Adrenal gland (tissue), 12 donors: ENCODE data around the gene FGF21. TPM values are rescaled to one million over a fixed set of nuclear protein-coding genes. Genes with fewer than 3 reads are reported as not detected.

ENCODE experiments used
- DNase-seq, 7 donors: peaks; one replicate each; pipeline ENCODE4 v3.0.0-alpha.2; 2019 to 2020
- H3K27ac ChIP-seq, 5 donors: fragments of 200-600 bp; sonication (generic) in 4 of 5; 1 replicate in 3 of 5; 2 replicates in 2 of 5; pipeline versions ENCODE4 v1.5.1 to v1.8.0; 2016 to 2020; ENCODE audit warnings: mild to moderate bottlenecking in 1 of 5
- H3K27me3 ChIP-seq: fragments of 200-600 bp; 2 replicates; pipeline ENCODE4 v1.8.0; 2021
- H3K36me3 ChIP-seq, 2 donors: fragments of 200-600 bp; replicated peaks in 1 of 2; 1 replicate in 1 of 2; 2 replicates in 1 of 2; pipeline versions ENCODE4 v1.5.1 to v1.8.0; 2018 to 2022
- H3K4me1 ChIP-seq, 2 donors: fragments of 200-600 bp; replicated peaks in 1 of 2; 1 replicate in 1 of 2; 2 replicates in 1 of 2; pipeline versions ENCODE4 v1.5.1 to v1.8.0; 2018 to 2021
- H3K4me3 ChIP-seq, 4 donors: fragments of 200-600 bp; sonication (generic) in 3 of 4; one replicate each; pipeline ENCODE4 v1.5.1; 2016 to 2018
- H3K9me3 ChIP-seq, 3 donors: fragments of 200-600 bp; sonication (generic) in 1 of 3; replicated peaks in 1 of 3; 1 replicate in 2 of 3; 2 replicates in 1 of 3; pipeline versions ENCODE4 v1.5.1 to v1.8.0; 2016 to 2021
- POLR2A ChIP-seq, 2 donors: fragments of 450-650 bp; IDR thresholded peaks; one replicate each; pipeline ENCODE4 v1.6.1; 2017; ENCODE audit warnings: antibody characterized with exemption in 2 of 2, mild to moderate bottlenecking in 2 of 2, moderate library complexity in 1 of 2
- WGBS, 4 donors: extraction: QIAGEN DNeasy Blood & Tissue Kit in 2 of 4; methylation state at CpG; one replicate each; pipeline versions ENCODE4 v1.1.5 to v1.1.7; 2013 to 2017; 5-methylcytosine and 5-hydroxymethylcytosine counted together
- intact Hi-C, 2 donors: fragments of 100-400 bp; cut with DNase I; formaldehyde crosslinking; loops; one replicate each; pipeline versions ENCODE4 v1.14.1 to v1.15.0; 2022 to 2023
- polyA plus RNA-seq, 3 donors: library from polyadenylated mRNA; stranded (reverse); fragments of 200-250 nt in 2 of 3; fragments of 350-450 nt in 1 of 3; fragmentation: Illumina TruSeq in 1 of 3; extraction: RNeasy Lipid Tissue Mini Kit (QIAGEN cat#74804) in 1 of 3; gene quantifications; one replicate each; pipeline ENCODE4 v1.2.3, GENCODE V29; 2013 to 2014
- total RNA-seq, 9 donors: library from RNA; depleted of rRNA in 4 of 9; stranded (reverse); fragments of >200 nt in 4 of 9; fragments of 120-200 nt in 1 of 9; fragmentation: NEBNext Ultra II Directional in 1 of 9; extraction: Animal tissue kit (Norgen Biotek cat#: 25700) in 1 of 9; gene quantifications; one replicate each; pipeline versions ENCODE4 v1.1.0 to v1.2.4, GENCODE V29; 2013 to 2023
- TF ChIP-seq, protein P1 (sequence below), 6 experiments: fragments of 450-650 bp in 4 of 6; fragments of 200-600 bp in 2 of 6; sonication (generic) in 1 of 6; IDR thresholded peaks; 1 replicate in 5 of 6; 2 replicates in 1 of 6; pipeline versions ENCODE4 v1.5.1 to v1.8.0; 2016 to 2021; ENCODE audit warnings: antibody characterized with exemption in 6 of 6, mild to moderate bottlenecking in 2 of 6, moderate library complexity in 1 of 6
- donor health status: healthy with polysubstance abuse.
- donor health status: Bipolar disorder and iron deficiency.
- donor health status: DM: yes; HTN: yes; CAD: no.
- donor health status: DM: no; HTN: no; CAD: no.
- donor health status: DM: no; HTN: no; CAD: no.
- donor health status: DM: yes; HTN: yes; CAD: no.

Gene FGF21
- total and polyA plus RNA-seq, 12 donors: not detected

DNA sequence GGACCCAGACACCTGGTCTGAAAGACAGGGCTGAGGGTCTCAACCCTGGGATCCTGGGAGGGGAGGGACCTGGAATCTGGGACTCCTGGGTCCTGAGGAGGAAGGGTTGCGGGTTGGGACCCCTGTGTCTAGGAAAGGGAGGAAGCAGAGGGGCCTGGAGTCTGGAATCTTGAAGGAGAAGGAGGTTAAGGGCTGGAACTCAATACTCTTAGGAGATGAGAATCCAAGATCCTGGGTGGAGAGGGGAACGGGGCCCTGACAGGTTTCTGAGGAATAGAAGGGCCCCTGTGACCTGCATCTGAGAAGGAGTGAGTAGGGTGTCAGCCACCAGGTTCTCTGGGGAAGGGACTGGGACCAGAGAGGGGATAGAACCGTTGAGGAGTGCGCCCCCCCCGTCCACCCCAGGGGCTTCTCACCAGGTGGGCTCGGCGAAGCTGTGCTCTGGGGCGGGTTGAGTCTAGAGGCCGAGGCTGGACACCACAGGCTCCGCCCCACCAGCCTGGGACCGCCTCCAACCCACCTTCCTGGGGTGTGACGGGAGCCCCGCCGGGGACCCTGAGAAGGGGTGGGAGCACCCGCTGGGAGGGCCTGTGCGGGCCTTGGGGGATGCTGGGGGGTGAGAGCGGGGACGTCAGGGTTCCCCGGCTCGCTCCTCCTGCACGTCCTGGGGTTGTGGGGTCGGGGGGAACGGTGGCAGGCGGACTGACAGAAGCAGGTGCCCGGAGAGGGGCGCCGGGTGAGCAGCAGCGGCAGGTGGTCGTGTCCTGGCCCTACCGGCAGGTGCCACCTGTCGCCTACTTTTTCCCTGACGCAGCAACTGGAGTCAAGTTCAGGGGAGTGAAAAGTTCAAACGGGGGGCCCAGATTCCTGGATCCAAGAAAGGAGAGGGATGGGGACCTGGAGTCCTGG lies 35.8 kb upstream of the FGF21 start, which contains the start of gene MAMSTR:
TSS of gene MAMSTR (minus strand) at position 463 of the 909 bp plus-strand sequence. CDS start 694 bp downstream, outside the sequence.
- WGBS, 4 donors: 36 to 46% (median 43%) methylated on average over 22 to 33 of the region's 33 CpGs
- Histone ChIP-seq H3K36me3 (no peaks in the 10 kb centered on the region), H3K4me3 (peak within 1 kb of the TSS in 2 of 4 donors; percentile 37 to 65), H3K4me1 (peaks cover 33 to 53% of the 10 kb centered on the region in 2 donors), H3K27ac (peak within 1 kb of the TSS; percentile 63 to 94 (median 90)), H3K27me3 (no peaks in the 10 kb centered on the region), H3K9me3 (no peaks in the 10 kb centered on the region)
- intact Hi-C loops: no loop called here
- TF ChIP-seq, protein P1, sequence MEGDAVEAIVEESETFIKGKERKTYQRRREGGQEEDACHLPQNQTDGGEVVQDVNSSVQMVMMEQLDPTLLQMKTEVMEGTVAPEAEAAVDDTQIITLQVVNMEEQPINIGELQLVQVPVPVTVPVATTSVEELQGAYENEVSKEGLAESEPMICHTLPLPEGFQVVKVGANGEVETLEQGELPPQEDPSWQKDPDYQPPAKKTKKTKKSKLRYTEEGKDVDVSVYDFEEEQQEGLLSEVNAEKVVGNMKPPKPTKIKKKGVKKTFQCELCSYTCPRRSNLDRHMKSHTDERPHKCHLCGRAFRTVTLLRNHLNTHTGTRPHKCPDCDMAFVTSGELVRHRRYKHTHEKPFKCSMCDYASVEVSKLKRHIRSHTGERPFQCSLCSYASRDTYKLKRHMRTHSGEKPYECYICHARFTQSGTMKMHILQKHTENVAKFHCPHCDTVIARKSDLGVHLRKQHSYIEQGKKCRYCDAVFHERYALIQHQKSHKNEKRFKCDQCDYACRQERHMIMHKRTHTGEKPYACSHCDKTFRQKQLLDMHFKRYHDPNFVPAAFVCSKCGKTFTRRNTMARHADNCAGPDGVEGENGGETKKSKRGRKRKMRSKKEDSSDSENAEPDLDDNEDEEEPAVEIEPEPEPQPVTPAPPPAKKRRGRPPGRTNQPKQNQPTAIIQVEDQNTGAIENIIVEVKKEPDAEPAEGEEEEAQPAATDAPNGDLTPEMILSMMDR (IDR thresholded peaks at IDR 0.05): no peak
- peak in 1 of 2 donors; percentile 51 for TF ChIP-seq POLR2A (IDR thresholded peaks at IDR 0.05)
- DNase-seq: peak; percentile 55 to 78 (median 71)

- H3K9me3 ChIP-seq: no peaks in the 10 kb centered on the region
- peak in 1 of 2 donors; percentile 78 for TF ChIP-seq POLR2A (IDR thresholded peaks at IDR 0.05)
- TF ChIP-seq, protein P1 (IDR thresholded peaks at IDR 0.05): no peak
- 8 to 25% (median 18%) methylated on average over 11 to 12 of the region's 12 CpGs for WGBS, 4 donors
- H3K4me3 ChIP-seq: peak overlapping the region in 2 of 4 donors; percentile 37 to 65
- no peaks in the 10 kb centered on the region for H3K27me3 ChIP-seq
- H3K4me1 ChIP-seq: peaks cover 31 to 52% of the 10 kb centered on the region in 2 donors
- no peaks in the 10 kb centered on the region for H3K36me3 ChIP-seq
- peak overlapping the region; percentile 63 to 94 (median 90) for H3K27ac ChIP-seq
- peak in 4 of 7 donors; percentile 78 to 86 (median 81) for DNase-seq
- intact Hi-C loops: no loop called here
Measured at GRCh38 chr19:48720251-48720612, 35.1 kb upstream of the FGF21 start.

DNA sequence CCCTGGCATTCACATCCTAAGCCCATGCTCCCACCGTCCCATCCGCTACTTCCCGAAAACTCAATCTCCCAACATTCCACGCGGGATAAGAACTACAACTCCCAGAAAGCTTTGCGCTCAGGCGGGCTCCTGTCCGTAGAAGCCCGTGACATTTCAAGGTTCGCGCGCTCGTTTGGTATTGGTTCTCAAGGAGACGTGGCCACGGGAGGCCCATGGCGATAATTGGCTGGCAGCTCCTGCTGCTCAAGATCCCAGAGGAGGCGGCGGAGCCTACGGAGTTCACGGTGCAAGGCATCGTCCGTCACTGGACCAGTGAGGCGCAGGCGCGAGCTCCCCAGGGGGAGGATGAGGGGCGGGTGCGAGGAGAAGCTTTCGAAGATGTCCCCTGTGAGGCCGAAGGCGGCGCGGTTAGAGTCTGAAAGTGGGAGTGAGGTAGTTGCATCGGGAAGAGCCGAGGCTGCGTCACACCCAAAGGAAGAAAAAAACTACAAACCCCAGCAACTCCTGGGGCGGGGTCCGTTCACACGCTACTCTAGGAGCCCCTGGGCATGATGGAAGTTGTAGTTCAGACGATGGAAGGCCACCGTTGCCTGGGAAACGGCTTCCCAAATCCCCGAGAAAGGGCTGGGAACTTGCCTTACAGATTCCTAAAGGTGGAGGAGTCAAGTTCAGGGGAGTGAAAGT lies 34.6 kb upstream of the FGF21 start:
- Histone ChIP-seq H3K27ac (peak overlapping the region; percentile 63 to 94 (median 90)), H3K4me1 (peaks cover 31 to 52% of the 10 kb centered on the region in 2 donors), H3K36me3 (no peaks in the 10 kb centered on the region), H3K27me3 (no peaks in the 10 kb centered on the region), H3K4me3 (peak overlapping the region in 3 of 4 donors; percentile 13 to 65 (median 18)), H3K9me3 (no peaks in the 10 kb centered on the region)
- intact Hi-C loops: no loop called here
- WGBS, 4 donors: 11 to 26% (median 14%) methylated on average over 24 to 42 of the region's 42 CpGs
- TF ChIP-seq, protein P1 (IDR thresholded peaks at IDR 0.05): peak in 1 of 6 experiments; percentile 6
- TF ChIP-seq POLR2A (IDR thresholded peaks at IDR 0.05): peak in 1 of 2 donors; percentile 44
- DNase-seq: peak; percentile 99 to 100 (median 100)

DNA sequence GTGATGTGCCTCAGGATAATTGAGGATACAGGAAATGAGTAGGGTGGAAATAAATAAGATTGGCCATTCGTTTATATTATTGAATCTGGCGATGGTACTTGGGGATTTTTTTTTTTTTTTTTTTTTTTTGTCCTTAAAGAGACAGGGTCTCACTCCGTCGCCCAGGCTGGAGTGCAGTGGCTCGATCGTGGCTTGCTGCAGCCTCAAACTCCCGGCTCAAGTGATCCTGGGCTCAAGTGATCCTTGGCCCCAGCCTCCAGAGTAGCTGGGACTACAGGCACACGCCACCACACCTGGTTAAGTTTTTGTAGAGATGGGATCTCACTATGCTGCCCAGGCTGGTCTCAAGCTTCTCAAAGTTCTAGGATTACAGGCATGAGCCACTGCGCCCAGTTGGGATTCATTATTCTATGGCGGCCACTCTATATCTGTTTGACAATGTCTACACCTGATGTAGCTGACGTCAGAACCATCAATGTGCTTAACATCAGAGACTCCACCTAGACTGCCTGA lies 33.1 kb upstream of the FGF21 start:
- no peaks in the 10 kb centered on the region for H3K27me3 ChIP-seq
- intact Hi-C loops: no loop called here
- H3K4me1 ChIP-seq: peaks cover 28 to 42% of the 10 kb centered on the region in 2 donors
- no peaks in the 10 kb centered on the region for H3K9me3 ChIP-seq
- TF ChIP-seq, protein P1 (IDR thresholded peaks at IDR 0.05): no peak
- TF ChIP-seq POLR2A (IDR thresholded peaks at IDR 0.05): no peak
- WGBS, 4 donors: 82 to 88% (median 83%) methylated on average over 10 to 11 of the region's 11 CpGs
- H3K36me3 ChIP-seq: peaks cover 0 to 4% of the 10 kb centered on the region in 2 donors
- H3K27ac ChIP-seq: no peak overlapping the region
- H3K4me3 ChIP-seq: no peak overlapping the region
- DNase-seq: no peak
